Heart right ventricle (tissue), 16 donors: ENCODE data around the gene PTPRN2. TPM values are rescaled to one million over a fixed set of nuclear protein-coding genes. Genes with fewer than 3 reads are reported as not detected.

ENCODE experiments used
- ATAC-seq, 8 donors: fragments of 200-7000 bp; cut with Tn5 transposase; one replicate each; pipeline ENCODE4 v1.9.1; 2020; ENCODE audit warnings: mild to moderate bottlenecking in 8 of 8, moderate library complexity in 8 of 8, moderate number of reproducible peaks in 1 of 8
- DNase-seq, 2 donors: peaks; one replicate each; pipeline ENCODE4 v3.0.0-alpha.2; 2020
- H3K27ac ChIP-seq, 10 donors: fragments of 200-600 bp; sonication (generic) in 2 of 10; one replicate each; pipeline versions ENCODE4 v1.5.0 to v1.8.0; 2020 to 2022; ENCODE audit warnings: mild to moderate bottlenecking in 3 of 10
- H3K27me3 ChIP-seq, 7 donors: fragments of 200-600 bp; one replicate each; pipeline ENCODE4 v1.8.0; 2021 to 2022; ENCODE audit warnings: mild to moderate bottlenecking in 2 of 7
- H3K36me3 ChIP-seq, 9 donors: fragments of 200-600 bp; sonication (generic) in 1 of 9; one replicate each; pipeline versions ENCODE4 v1.5.0 to v1.8.0; 2020 to 2022; ENCODE audit warnings: mild to moderate bottlenecking in 2 of 9
- H3K4me1 ChIP-seq, 9 donors: fragments of 200-600 bp; sonication (generic) in 1 of 9; one replicate each; pipeline versions ENCODE4 v1.5.0 to v1.8.0; 2020 to 2022; ENCODE audit warnings: mild to moderate bottlenecking in 4 of 9
- H3K4me3 ChIP-seq, 10 donors: fragments of 200-600 bp; sonication (generic) in 2 of 10; one replicate each; pipeline versions ENCODE4 v1.5.0 to v1.8.0; 2020 to 2022; ENCODE audit warnings: mild to moderate bottlenecking in 7 of 10, moderate library complexity in 2 of 10
- H3K9me3 ChIP-seq, 11 donors: fragments of 200-600 bp in 10 of 11; sonication (generic) in 2 of 11; one replicate each; pipeline versions ENCODE4 v1.5.0 to v1.8.0; 2013 to 2022; ENCODE audit warnings: mild to moderate bottlenecking in 2 of 11, control low read depth in 1 of 11, moderate library complexity in 1 of 11
- WGBS, 2 donors: extraction: QIAGEN DNeasy Blood & Tissue Kit; methylation state at CpG; one replicate each; pipeline ENCODE4 v1.1.7; 2013; ENCODE audit warnings: inconsistent platforms in 1 of 2; 5-methylcytosine and 5-hydroxymethylcytosine counted together
- intact Hi-C, 10 donors: fragments of 100-400 bp; cut with DNase I; formaldehyde crosslinking; loops; one replicate each; pipeline versions ENCODE4 v1.11.1 to v1.14.2; 2022
- polyA plus RNA-seq, 2 donors: library from polyadenylated mRNA; stranded (reverse); fragments of 200-250 nt; gene quantifications; one replicate each; pipeline ENCODE4 v1.2.3, GENCODE V29; 2013
- total RNA-seq, 10 donors: library from RNA; stranded (reverse); fragmentation: NEBNext Ultra II Directional in 3 of 10; extraction: Animal tissue kit (Norgen Biotek cat#: 25700) in 3 of 10; gene quantifications; one replicate each; pipeline versions ENCODE4 v1.2.1 to v1.2.4, GENCODE V29; 2021 to 2023
- TF ChIP-seq, protein P1 (sequence below), 9 donors: fragments of 200-600 bp; sonication (generic) in 2 of 9; IDR thresholded peaks; one replicate each; pipeline versions ENCODE4 v1.5.0 to v1.8.0; 2021 to 2022; ENCODE audit warnings: antibody characterized with exemption in 9 of 9, mild to moderate bottlenecking in 5 of 9, moderate library complexity in 1 of 9
- donor health status: Arrhythmogenic right ventricular cardiomyopathy.
- donor health status: ischemic (EF 13 %, LVEDD 7.1; RV severe dilation, severe dysfunction).
- donor health status: healthy with polysubstance abuse.
- donor health status: DM: no; HTN: yes; CAD: no.
- donor health status: DM: no; HTN: no; CAD: no.
- donor health status: ischemic (EF 25% LVEDD 6.9; RV normal size, moderate dysfunction).
- donor health status: ischemic (EF 25% LVEDD 5.7; RV mildly dilated, moderate dysfunction).
- donor health status: healthy.
- donor health status: DM: yes; HTN: yes; CAD: no.
- donor health status: Ischemic cardiomyopathy.
- donor health status: ischemic (EF 35%, LVEDD 5.7; RV mildly dilated, moderate dysfunction).
- donor health status: nonischemic (EF 11% LVEDD 7.7; RV severe dilation, severe dysfunction).
- donor health status: DM: yes; HTN: yes; CAD: no.
- donor health status: PGD.
- donor health status: ischemic (EF 29% LVEDD 5.4; RV normal size, mild dysfunction).
- donor health status: nonischemic (EF 23%, LVEDD 6.1; RV moderate dilation, normal function).

The PTPRN2 gene
- total and polyA plus RNA-seq, 12 donors = 0.82 to 1.8 (median 1.3) TPM

DNA sequence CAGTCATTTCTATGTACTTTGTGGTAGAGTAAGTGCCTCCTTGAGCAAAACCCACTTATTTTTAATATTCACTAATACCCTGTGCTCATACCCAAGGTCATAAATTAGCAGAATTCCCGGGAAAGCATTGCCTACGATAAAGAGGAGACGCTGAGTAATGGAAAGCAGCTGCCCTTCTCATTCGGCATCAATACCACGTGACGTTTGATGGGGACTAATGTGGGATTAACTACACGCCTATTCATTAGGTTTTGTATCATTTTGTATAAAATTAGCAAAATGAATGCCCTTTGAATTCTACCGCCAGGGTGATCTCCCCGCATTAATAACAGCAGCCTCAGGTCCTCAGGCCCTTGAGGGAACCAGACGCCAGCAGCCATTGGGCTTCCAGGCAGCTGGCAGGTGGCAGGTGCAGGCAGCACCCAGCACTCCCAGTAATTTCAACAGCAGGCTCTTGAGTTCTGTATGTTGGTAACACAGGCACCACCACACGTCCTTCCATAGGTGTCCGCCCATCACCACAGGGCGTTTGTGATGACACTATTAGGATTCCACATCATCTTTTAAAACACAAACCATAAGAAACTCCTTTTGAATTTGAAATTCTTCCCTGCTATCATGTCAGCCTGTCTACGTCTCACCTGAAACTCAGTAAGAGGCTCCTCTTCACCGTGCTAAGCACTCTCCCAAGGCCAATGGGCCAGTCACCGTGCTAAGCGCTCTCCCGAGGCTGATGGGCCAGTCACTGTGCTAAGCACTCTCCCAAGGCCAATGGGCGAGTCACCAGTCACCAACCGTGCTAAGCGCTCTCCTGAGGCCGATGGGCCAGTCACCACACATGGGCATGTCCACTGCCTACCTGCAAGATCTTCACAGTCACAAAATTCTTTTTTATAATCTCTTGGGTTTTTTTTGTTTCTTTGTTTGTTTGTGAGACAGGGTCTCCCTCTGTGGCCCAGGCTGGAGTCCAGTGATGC is 509.4 kb downstream of the PTPRN2 start:
- no peak overlapping the region for H3K4me3 ChIP-seq
- no peaks in the 10 kb centered on the region for H3K9me3 ChIP-seq
- H3K36me3 ChIP-seq = no peaks in the 10 kb centered on the region
- TF ChIP-seq, protein P1, sequence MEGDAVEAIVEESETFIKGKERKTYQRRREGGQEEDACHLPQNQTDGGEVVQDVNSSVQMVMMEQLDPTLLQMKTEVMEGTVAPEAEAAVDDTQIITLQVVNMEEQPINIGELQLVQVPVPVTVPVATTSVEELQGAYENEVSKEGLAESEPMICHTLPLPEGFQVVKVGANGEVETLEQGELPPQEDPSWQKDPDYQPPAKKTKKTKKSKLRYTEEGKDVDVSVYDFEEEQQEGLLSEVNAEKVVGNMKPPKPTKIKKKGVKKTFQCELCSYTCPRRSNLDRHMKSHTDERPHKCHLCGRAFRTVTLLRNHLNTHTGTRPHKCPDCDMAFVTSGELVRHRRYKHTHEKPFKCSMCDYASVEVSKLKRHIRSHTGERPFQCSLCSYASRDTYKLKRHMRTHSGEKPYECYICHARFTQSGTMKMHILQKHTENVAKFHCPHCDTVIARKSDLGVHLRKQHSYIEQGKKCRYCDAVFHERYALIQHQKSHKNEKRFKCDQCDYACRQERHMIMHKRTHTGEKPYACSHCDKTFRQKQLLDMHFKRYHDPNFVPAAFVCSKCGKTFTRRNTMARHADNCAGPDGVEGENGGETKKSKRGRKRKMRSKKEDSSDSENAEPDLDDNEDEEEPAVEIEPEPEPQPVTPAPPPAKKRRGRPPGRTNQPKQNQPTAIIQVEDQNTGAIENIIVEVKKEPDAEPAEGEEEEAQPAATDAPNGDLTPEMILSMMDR (IDR thresholded peaks at IDR 0.05) = no peak
- intact Hi-C loops = no loop called here
- H3K27ac ChIP-seq = no peak overlapping the region
- WGBS, 2 donors = 85 to 88% methylated on average over 22 of the region's 22 CpGs
- H3K4me1 ChIP-seq = no peaks in the 10 kb centered on the region
- DNase-seq (no peak), ATAC-seq (no peak)
- peaks cover 0 to 19% (median 0%) of the 10 kb centered on the region in 7 donors for H3K27me3 ChIP-seq

DNA sequence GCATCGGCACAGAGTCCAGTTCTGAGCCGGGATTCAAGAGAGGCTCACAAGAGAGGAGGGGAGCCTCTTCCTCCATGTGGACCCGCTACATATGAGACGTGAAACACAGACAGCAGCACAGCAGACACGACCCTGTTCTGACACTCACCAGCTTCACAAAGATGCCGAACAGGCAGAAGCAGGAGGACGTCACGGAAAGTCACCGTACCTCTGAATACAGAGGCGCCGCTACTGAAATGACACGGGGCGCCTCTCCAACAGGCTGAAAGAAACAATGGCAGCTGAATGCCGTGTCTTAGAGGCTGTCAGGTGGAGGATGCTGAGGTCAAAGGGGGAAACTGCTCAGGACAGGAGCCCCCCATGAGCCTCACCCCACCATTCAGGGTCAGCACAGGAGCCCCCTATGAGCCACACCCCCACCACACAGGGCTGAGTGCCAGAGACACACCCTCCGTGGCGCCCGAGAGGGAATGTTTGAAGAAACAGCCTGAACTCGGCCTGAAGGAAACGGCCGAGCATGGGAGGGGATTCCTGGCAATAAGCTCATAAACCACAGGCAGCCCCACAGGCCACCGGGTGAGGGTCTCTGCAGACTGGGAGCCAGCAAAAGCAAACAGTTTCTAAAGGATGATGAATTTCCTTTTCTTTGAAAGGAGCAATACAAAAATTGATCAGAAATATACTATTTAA is 510.3 kb downstream of the PTPRN2 start:
- H3K9me3 ChIP-seq = no peaks in the 10 kb centered on the region
- no peak overlapping the region for H3K27ac ChIP-seq
- intact Hi-C loops = no loop called here
- 69 to 72% methylated on average over 21 of the region's 21 CpGs for WGBS, 2 donors
- H3K4me3 ChIP-seq = no peak overlapping the region
- peaks cover 0 to 14% (median 0%) of the 10 kb centered on the region in 7 donors for H3K27me3 ChIP-seq
- TF ChIP-seq, protein P1 (IDR thresholded peaks at IDR 0.05) = no peak
- ATAC-seq (no peak), DNase-seq (no peak)
- H3K36me3 ChIP-seq = no peaks in the 10 kb centered on the region
- H3K4me1 ChIP-seq = no peaks in the 10 kb centered on the region

- ATAC-seq = no peak
- Histone ChIP-seq H3K9me3 (no peaks in the 10 kb centered on the region), H3K36me3 (no peaks in the 10 kb centered on the region), H3K27ac (no peak overlapping the region), H3K4me1 (no peaks in the 10 kb centered on the region), H3K27me3 (peaks cover 0 to 11% (median 0%) of the 10 kb centered on the region in 7 donors), H3K4me3 (no peak overlapping the region)
- intact Hi-C loops = no loop called here
- DNase-seq = no peak
- 86 to 87% methylated on average over 12 of the region's 12 CpGs for WGBS, 2 donors
- TF ChIP-seq, protein P1 (IDR thresholded peaks at IDR 0.05) = no peak
Observed at GRCh38 chr7:158076656-158077055, 511.0 kb downstream of the PTPRN2 start.

- Histone ChIP-seq H3K36me3 (no peaks in the 10 kb centered on the region), H3K27ac (no peak overlapping the region), H3K27me3 (peaks cover 0 to 11% (median 0%) of the 10 kb centered on the region in 7 donors), H3K4me3 (no peak overlapping the region), H3K4me1 (no peaks in the 10 kb centered on the region), H3K9me3 (no peaks in the 10 kb centered on the region)
- ATAC-seq = no peak
- intact Hi-C loops = no loop called here
- 82 to 87% methylated on average over 11 of the region's 11 CpGs for WGBS, 2 donors
- TF ChIP-seq, protein P1 (IDR thresholded peaks at IDR 0.05) = no peak
- DNase-seq = no peak
Observed at GRCh38 chr7:158076215-158076614, 511.4 kb downstream of the PTPRN2 start.
